ENCODE data around the gene MEGF10. TPM values are rescaled to one million over a fixed set of nuclear protein-coding genes. Genes with fewer than 3 reads are reported as not detected.

Gene MEGF10
- total RNA-seq, 4 donors from 2014 or later, result 0.57 to 6.0 (median 4.3) TPM

DNA sequence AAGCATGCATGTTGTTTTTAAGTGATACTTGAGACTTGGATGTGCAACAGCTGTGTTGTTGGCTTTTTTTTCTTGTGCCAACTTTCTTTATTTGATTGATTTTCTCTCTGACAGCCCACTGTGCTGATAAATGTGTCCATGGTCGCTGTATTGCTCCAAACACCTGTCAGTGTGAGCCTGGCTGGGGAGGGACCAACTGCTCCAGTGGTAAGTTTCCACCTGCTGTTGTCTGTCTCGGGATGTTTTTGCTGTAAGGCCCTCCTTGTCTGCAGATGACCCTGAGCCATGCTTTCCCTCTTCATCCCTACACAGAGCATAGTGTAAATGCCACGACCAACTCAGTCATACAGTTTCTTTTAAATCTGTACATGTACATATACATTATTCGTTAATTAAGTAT lies 79.2 kb downstream of the MEGF10 start:
- WGBS, 2 donors, result 69 to 75% methylated on average over 4 of the region's 4 CpGs
- intact Hi-C loops (cut with DNase I; ENCODE audit: low total_unique reads), result no loop called here
- TF ChIP-seq POLR2A (IDR thresholded peaks at IDR 0.05), result no peak
- TF ChIP-seq, protein P1, sequence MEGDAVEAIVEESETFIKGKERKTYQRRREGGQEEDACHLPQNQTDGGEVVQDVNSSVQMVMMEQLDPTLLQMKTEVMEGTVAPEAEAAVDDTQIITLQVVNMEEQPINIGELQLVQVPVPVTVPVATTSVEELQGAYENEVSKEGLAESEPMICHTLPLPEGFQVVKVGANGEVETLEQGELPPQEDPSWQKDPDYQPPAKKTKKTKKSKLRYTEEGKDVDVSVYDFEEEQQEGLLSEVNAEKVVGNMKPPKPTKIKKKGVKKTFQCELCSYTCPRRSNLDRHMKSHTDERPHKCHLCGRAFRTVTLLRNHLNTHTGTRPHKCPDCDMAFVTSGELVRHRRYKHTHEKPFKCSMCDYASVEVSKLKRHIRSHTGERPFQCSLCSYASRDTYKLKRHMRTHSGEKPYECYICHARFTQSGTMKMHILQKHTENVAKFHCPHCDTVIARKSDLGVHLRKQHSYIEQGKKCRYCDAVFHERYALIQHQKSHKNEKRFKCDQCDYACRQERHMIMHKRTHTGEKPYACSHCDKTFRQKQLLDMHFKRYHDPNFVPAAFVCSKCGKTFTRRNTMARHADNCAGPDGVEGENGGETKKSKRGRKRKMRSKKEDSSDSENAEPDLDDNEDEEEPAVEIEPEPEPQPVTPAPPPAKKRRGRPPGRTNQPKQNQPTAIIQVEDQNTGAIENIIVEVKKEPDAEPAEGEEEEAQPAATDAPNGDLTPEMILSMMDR (IDR thresholded peaks at IDR 0.05), result no peak
- DNase-seq (ENCODE audit: low spot score in 2 of 2), result no peak
- H3K4me3 ChIP-seq (ENCODE audit: low read depth, poor library complexity, severe bottlenecking), result no peak overlapping the region

- no peak overlapping the region for H3K4me3 ChIP-seq (ENCODE audit: low read depth, poor library complexity, severe bottlenecking)
- intact Hi-C loops (cut with DNase I; ENCODE audit: low total_unique reads), result no loop called here
- WGBS, 2 donors, result 77 to 79% methylated on average over 8 of the region's 8 CpGs
- TF ChIP-seq, protein P1 (IDR thresholded peaks at IDR 0.05), result no peak
- TF ChIP-seq POLR2A (IDR thresholded peaks at IDR 0.05), result no peak
- DNase-seq (ENCODE audit: low spot score in 2 of 2), result no peak
These were observed 80.0 kb downstream of the MEGF10 start for GRCh38 chr5:127370631-127371030.

DNA sequence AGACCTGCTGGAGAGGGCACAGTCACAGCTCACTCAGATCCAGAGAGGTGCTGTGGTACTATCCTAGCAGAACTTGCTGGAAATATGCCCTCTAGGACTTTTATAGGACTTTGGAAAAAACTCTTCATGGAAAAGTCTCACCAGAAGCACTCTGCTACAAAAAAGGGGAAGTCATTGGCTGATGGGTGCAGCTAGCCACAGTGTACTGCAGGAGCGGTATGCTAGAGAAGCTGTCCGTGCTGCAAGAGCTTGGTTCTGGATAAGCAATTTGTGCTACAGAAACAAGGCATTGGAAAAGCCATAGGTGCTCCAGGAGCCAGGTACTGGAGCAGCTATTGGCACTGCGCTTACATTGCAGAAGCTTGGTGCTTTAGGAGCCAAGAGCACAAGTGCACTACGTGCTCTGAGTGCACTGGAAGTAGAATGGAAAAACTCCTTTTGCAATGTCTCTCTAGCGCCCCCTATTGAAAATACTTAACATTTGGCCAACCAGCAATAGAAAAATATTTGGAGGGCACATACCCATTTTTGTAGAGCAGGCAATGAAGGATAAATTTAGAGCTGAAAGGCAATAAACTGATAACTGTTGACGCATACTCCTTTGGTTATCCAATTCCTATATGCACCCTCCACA lies 83.4 kb downstream of the MEGF10 start:
- intact Hi-C loops (cut with DNase I; ENCODE audit: low total_unique reads), result no loop called here
- DNase-seq (ENCODE audit: low spot score in 2 of 2), result no peak
- 73 to 75% methylated on average over 6 of the region's 6 CpGs for WGBS, 2 donors
- no peak for TF ChIP-seq POLR2A (IDR thresholded peaks at IDR 0.05)
- TF ChIP-seq, protein P1 (IDR thresholded peaks at IDR 0.05), result no peak
- H3K4me3 ChIP-seq (ENCODE audit: low read depth, poor library complexity, severe bottlenecking), result no peak overlapping the region

DNA sequence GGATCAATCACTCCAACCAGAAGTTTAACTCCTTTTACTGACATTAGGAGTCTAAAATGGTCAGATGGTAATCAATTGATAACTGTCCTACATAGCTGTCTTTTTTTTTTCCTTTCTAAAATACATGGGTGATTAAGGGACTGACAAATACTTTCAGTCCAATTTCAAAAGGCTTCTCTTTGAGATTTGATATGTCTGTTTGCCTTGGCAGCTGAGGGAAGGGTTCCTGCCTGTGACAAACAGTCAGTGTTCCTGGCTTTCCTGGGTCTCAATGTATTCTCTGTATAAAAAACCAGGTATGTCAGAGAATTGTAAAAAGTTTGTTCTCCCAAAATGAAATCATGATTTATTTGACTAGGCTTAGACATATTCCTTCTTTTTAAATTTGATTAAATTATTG lies 84.5 kb downstream of the MEGF10 start:
- TF ChIP-seq, protein P1 (IDR thresholded peaks at IDR 0.05), result no peak
- TF ChIP-seq POLR2A (IDR thresholded peaks at IDR 0.05), result no peak
- H3K4me3 ChIP-seq (ENCODE audit: low read depth, poor library complexity, severe bottlenecking), result no peak overlapping the region
- DNase-seq (ENCODE audit: low spot score in 2 of 2), result no peak
- intact Hi-C loops (cut with DNase I; ENCODE audit: low total_unique reads), result no loop called here

DNA sequence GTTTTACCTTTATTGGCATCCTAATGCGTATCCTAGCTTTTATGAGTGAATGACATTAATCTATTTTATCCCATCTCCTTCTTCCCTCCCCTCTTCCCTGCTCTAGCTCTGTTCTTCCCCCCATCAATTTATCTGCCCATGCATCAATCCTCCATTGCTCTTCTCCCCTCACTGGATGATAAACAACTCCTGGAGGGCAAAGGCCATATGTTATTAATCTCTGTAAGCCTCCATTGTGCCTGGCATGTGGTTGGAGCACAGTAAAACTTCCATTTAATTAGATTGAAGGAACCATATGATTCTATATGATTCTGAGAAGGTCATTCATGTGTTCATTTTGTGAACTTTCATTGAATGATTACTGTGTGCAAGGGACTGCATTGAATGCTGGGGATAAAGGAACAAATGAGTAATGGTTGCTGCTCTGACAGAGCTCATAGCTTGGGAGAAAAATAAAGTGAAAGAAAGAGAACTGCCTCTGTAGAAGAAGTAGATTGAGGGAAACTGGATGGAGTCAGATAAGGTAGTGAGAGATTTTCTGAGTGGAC lies 85.0 kb downstream of the MEGF10 start:
- intact Hi-C loops (cut with DNase I; ENCODE audit: low total_unique reads), result no loop called here
- H3K4me3 ChIP-seq (ENCODE audit: low read depth, poor library complexity, severe bottlenecking), result no peak overlapping the region
- WGBS, 2 donors, result 87 to 92% methylated on average over 1 of the region's 1 CpG
- TF ChIP-seq, protein P1 (IDR thresholded peaks at IDR 0.05), result no peak
- TF ChIP-seq POLR2A (IDR thresholded peaks at IDR 0.05), result no peak
- DNase-seq (ENCODE audit: low spot score in 2 of 2), result no peak

- H3K4me3 ChIP-seq (ENCODE audit: low read depth, poor library complexity, severe bottlenecking), result no peak overlapping the region
- TF ChIP-seq, protein P1 (IDR thresholded peaks at IDR 0.05), result no peak
- no peak for TF ChIP-seq POLR2A (IDR thresholded peaks at IDR 0.05)
- intact Hi-C loops (cut with DNase I; ENCODE audit: low total_unique reads), result no loop called here
- no peak for DNase-seq (ENCODE audit: low spot score in 2 of 2)
- WGBS, 2 donors, result 93% methylated on average over 8 of the region's 8 CpGs
These were observed 87.1 kb downstream of the MEGF10 start for GRCh38 chr5:127377651-127378050.
